ENCODE measurements around the gene DPP4. TPM values are rescaled to one million over a fixed set of nuclear protein-coding genes. Genes with fewer than 3 reads are reported as not detected.
"Not testable (repeated sequence)": the region's sequence is repeated elsewhere in the genome, so short reads cannot be mapped to it uniquely, and the experiment has no call there.

The DPP4 gene
- polyA plus RNA-seq, 3 donors = 0.46 TPM; not detected in 2

DNA sequence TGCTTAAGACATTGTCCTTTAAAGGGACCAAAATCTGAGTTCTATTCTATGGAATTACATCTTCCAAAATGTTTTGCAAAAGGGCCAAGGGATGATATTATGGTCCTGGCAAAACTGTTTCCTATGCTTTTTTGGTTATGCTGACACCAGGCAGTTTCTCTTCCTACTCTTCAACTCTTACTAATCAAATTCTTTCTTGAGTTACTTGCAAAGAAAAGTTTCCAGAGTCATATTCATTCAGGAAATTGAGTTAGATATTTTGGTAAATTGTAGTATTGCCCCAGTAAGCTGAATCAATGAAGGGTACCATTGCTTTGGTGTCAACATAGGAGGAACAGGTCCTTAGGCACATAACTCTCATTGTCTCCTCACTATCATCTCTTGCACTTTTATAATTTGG is 118.8 kb downstream of the DPP4 start:
- intact Hi-C loops (cut with micrococcal nuclease) = no loop called here
- Histone ChIP-seq H3K36me3 (replicated peaks in 1 of 2; ENCODE audit: control insufficient read depth in 1 of 2, insufficient read depth in 2 of 2, low read length in 2 of 2) (no peaks in the 10 kb centered on the region), H3K9me3 (replicated peaks in 1 of 2; ENCODE audit: control insufficient read depth in 1 of 2, insufficient read depth in 1 of 2, low read length in 2 of 2) (no peaks in the 10 kb centered on the region), H3K4me2 (replicated peaks; ENCODE audit: extremely low read depth, low read length, poor library complexity, severe bottlenecking) (no peak overlapping the region), H3K27me3 (ENCODE audit: control insufficient read depth in 2 of 2, insufficient read depth in 2 of 2, low read length in 2 of 2) (peaks cover 0 to 2% of the 10 kb centered on the region in 2 donors), H3K79me2 (ENCODE audit: insufficient read depth, low read length) (no peaks in the 10 kb centered on the region), H3K9ac (ENCODE audit: insufficient read depth, low read length, poor library complexity, severe bottlenecking) (no peak overlapping the region), H3K4me1 (ENCODE audit: control insufficient read depth in 1 of 2, insufficient read depth in 2 of 2, low read length in 2 of 2) (no peaks in the 10 kb centered on the region), H3K4me3 (replicated peaks in 1 of 3; ENCODE audit: low read depth in 2 of 3, low read length in 3 of 3) (no peak overlapping the region), H3K27ac (ENCODE audit: low read depth in 1 of 2, low read length in 2 of 2) (no peak overlapping the region), H2AFZ (ENCODE audit: insufficient read depth, low read depth, low read length, poor library complexity, severe bottlenecking) (no peak overlapping the region), H4K20me1 (ENCODE audit: insufficient read depth, low read length) (no peaks in the 10 kb centered on the region)
- no peaks in the 10 kb centered on the region for H3K36me3 Mint-ChIP-seq
- no peak for DNase-seq
- H3K9me3 Mint-ChIP-seq = no peaks in the 10 kb centered on the region
- no peak overlapping the region for H3K4me3 Mint-ChIP-seq
- H3K27me3 Mint-ChIP-seq (ENCODE audit: low read depth in 3 of 3) = no peaks in the 10 kb centered on the region
- no peaks in the 10 kb centered on the region for H3K4me1 Mint-ChIP-seq
- TF ChIP-seq, protein P1, sequence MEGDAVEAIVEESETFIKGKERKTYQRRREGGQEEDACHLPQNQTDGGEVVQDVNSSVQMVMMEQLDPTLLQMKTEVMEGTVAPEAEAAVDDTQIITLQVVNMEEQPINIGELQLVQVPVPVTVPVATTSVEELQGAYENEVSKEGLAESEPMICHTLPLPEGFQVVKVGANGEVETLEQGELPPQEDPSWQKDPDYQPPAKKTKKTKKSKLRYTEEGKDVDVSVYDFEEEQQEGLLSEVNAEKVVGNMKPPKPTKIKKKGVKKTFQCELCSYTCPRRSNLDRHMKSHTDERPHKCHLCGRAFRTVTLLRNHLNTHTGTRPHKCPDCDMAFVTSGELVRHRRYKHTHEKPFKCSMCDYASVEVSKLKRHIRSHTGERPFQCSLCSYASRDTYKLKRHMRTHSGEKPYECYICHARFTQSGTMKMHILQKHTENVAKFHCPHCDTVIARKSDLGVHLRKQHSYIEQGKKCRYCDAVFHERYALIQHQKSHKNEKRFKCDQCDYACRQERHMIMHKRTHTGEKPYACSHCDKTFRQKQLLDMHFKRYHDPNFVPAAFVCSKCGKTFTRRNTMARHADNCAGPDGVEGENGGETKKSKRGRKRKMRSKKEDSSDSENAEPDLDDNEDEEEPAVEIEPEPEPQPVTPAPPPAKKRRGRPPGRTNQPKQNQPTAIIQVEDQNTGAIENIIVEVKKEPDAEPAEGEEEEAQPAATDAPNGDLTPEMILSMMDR (IDR thresholded peaks at IDR 0.05) = no peak
- no peak overlapping the region for H3K27ac Mint-ChIP-seq

- no peaks in the 10 kb centered on the region for H3K36me3 Mint-ChIP-seq
- H3K27ac Mint-ChIP-seq = no peak overlapping the region
- no peaks in the 10 kb centered on the region for H3K9me3 ChIP-seq (replicated peaks in 1 of 2; ENCODE audit: control insufficient read depth in 1 of 2, insufficient read depth in 1 of 2, low read length in 2 of 2)
- no peaks in the 10 kb centered on the region for H4K20me1 ChIP-seq (ENCODE audit: insufficient read depth, low read length)
- no peaks in the 10 kb centered on the region for H3K9me3 Mint-ChIP-seq
- TF ChIP-seq, protein P1 (IDR thresholded peaks at IDR 0.05) = no peak
- H3K36me3 ChIP-seq (replicated peaks in 1 of 2; ENCODE audit: control insufficient read depth in 1 of 2, insufficient read depth in 2 of 2, low read length in 2 of 2) = no peaks in the 10 kb centered on the region
- H3K27me3 ChIP-seq (ENCODE audit: control insufficient read depth in 2 of 2, insufficient read depth in 2 of 2, low read length in 2 of 2) = peaks cover 0 to 2% of the 10 kb centered on the region in 2 donors
- no peak overlapping the region for H3K4me3 Mint-ChIP-seq
- H3K9ac ChIP-seq (ENCODE audit: insufficient read depth, low read length, poor library complexity, severe bottlenecking) = no peak overlapping the region
- H3K27me3 Mint-ChIP-seq (ENCODE audit: low read depth in 3 of 3) = no peaks in the 10 kb centered on the region
- no peak overlapping the region for H2AFZ ChIP-seq (ENCODE audit: insufficient read depth, low read depth, low read length, poor library complexity, severe bottlenecking)
- H3K27ac ChIP-seq (ENCODE audit: low read depth in 1 of 2, low read length in 2 of 2) = no peak overlapping the region
- no peak overlapping the region for H3K4me2 ChIP-seq (replicated peaks; ENCODE audit: extremely low read depth, low read length, poor library complexity, severe bottlenecking)
- DNase-seq = no peak
- H3K4me3 ChIP-seq (replicated peaks in 1 of 3; ENCODE audit: low read depth in 2 of 3, low read length in 3 of 3) = no peak overlapping the region
- intact Hi-C loops (cut with micrococcal nuclease) = no loop called here
- no peaks in the 10 kb centered on the region for H3K79me2 ChIP-seq (ENCODE audit: insufficient read depth, low read length)
- H3K4me1 ChIP-seq (ENCODE audit: control insufficient read depth in 1 of 2, insufficient read depth in 2 of 2, low read length in 2 of 2) = no peaks in the 10 kb centered on the region
- H3K4me1 Mint-ChIP-seq = no peaks in the 10 kb centered on the region
Measured at GRCh38 chr2:161954103-161954502, 119.9 kb downstream of the DPP4 start.

DNA sequence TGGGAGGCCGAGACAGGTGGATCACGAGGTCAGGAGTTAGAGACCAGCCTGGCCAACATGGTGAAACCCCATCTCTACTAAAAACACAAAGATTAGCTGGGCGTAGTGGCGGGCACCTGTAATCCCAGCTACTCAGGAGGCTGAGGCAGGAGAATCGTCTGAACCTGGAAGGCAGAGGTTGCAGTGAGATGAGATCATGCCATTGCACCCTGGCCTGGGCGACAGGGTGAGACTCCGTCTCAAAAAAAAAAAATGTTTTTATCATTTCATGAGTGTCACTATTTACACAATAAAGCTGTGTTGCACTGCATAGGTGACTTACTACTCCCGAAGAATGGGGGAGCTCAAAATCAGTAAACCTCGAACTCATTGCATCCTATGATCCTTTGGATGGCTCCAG is 120.6 kb downstream of the DPP4 start:
- 90% methylated on average over 2 of the region's 9 CpGs for WGBS (ENCODE audit: insufficient coverage)
- H3K4me2 ChIP-seq (replicated peaks; ENCODE audit: extremely low read depth, low read length, poor library complexity, severe bottlenecking); H3K27ac Mint-ChIP-seq; H3K4me1 ChIP-seq (ENCODE audit: control insufficient read depth in 1 of 2, insufficient read depth in 2 of 2, low read length in 2 of 2); H3K4me3 ChIP-seq (replicated peaks in 1 of 3; ENCODE audit: low read depth in 2 of 3, low read length in 3 of 3); H3K27me3 ChIP-seq (ENCODE audit: control insufficient read depth in 2 of 2, insufficient read depth in 2 of 2, low read length in 2 of 2); DNase-seq; H2AFZ ChIP-seq (ENCODE audit: insufficient read depth, low read depth, low read length, poor library complexity, severe bottlenecking); H3K79me2 ChIP-seq (ENCODE audit: insufficient read depth, low read length); H3K9me3 Mint-ChIP-seq; H3K27ac ChIP-seq (ENCODE audit: low read depth in 1 of 2, low read length in 2 of 2); H3K36me3 Mint-ChIP-seq; intact Hi-C loops (cut with micrococcal nuclease); H3K4me1 Mint-ChIP-seq; H3K9ac ChIP-seq (ENCODE audit: insufficient read depth, low read length, poor library complexity, severe bottlenecking); H3K27me3 Mint-ChIP-seq (ENCODE audit: low read depth in 3 of 3); H3K4me3 Mint-ChIP-seq; H3K36me3 ChIP-seq (replicated peaks in 1 of 2; ENCODE audit: control insufficient read depth in 1 of 2, insufficient read depth in 2 of 2, low read length in 2 of 2); H3K9me3 ChIP-seq (replicated peaks in 1 of 2; ENCODE audit: control insufficient read depth in 1 of 2, insufficient read depth in 1 of 2, low read length in 2 of 2); H4K20me1 ChIP-seq (ENCODE audit: insufficient read depth, low read length): not testable (repeated sequence)

All from CD14-positive monocyte (primary cell).